GM10847 (cell line): Measurements from ENCODE around the gene PIPOX.

Experiments
- POLR2A ChIP-seq: IDR thresholded peaks from 2 replicates; pipeline ENCODE4 v1.6.1; 2011; ENCODE audit not compliant: insufficient read length; ENCODE audit errors: extremely low read depth

PIPOX gene

GRCh38 chr17:29093090-29093871, 50.3 kb downstream of the PIPOX start:
- TF ChIP-seq POLR2A, result no peak

- TF ChIP-seq POLR2A, result no peak
Observed at GRCh38 chr17:29094101-29094708, 51.3 kb downstream of the PIPOX start.

DNA sequence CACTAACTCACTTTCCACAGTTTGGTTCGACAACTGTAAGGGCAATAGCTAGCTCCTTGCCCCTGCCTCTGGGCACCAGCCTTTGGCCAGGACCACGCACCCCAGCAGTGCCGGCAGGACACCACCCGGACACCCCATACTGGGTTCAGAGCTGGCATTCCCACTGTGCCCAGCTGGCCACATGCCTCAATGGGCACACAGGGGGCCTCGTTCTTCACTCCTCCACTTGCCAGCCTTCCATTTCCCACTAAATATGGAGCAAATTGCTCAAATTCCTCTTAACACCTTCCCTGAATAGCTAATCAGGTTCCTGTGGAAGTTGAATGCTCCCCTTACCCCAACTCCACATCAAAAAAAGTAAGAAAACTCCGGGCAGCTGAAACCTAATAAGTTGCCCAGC, 52.5 kb downstream of the PIPOX start:
- no peak for TF ChIP-seq POLR2A

- TF ChIP-seq POLR2A, result no peak
Observed at GRCh38 chr17:29096094-29096493, 53.2 kb downstream of the PIPOX start.

DNA sequence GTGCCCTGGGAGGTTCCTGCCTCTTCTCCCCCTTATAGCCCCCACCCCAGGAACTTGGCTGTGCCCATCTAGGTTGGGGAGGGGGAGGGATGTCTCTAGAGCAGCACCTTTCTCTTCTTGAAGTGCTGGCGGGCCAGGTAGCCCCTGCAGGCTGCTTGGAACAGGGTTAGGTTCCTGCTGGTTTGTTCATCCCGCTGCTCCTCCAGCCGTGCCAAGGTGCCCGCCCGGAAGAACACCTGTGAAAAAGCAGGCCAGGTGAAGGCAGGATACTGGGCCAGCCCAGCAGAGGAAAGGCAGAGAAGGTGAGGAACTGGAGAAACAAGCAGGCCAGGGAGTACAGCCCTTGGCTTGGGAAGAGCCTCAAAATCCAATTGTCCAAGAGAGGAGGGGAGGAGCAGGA, 56.6 kb downstream of the PIPOX start:
- no peak for TF ChIP-seq POLR2A

DNA sequence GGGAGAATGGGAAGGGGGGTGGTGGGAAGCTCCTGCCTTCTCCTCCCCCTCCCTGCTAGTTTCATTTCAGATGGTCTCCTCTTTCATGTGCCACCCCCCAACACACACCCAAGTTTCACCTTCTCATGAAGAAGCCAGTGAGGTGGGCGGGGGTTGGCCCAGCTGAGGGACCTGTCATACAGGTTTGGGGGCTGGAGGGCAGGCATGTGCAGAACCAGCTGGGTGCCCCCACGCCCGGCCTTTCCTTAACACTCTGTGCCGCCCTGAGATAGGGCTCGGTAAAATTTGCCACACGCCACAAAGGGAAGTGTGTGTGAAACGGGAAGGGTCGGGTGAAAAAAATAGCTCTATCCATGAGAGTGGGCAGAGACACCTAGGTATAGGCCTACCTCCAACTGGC, 57.4 kb downstream of the PIPOX start:
- no peak for TF ChIP-seq POLR2A

GRCh38 chr17:29102046-29102445, 59.1 kb downstream of the PIPOX start:
- TF ChIP-seq POLR2A, result no peak

DNA sequence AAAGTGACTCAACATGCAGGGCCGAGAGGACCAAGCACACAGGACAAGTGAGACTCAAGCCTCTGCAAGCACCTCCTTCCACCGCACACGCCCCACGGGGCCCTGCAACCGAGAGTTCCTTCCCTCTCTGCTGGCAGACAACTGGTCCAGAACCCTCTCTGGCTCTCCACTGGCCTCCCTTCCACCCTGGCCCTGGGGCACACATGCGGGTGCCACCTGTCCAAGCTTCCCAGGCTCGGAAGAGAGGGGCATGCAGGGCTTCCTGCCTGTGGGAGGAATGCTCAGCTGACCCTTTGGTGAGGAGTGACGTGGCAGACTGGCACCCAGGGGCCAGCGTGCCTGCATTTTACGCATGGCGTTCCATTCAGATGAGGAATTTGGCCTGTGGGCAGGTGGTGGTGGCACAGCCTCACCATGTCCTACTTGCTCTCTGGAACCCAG, 59.8 kb downstream of the PIPOX start:
- no peak for TF ChIP-seq POLR2A

DNA sequence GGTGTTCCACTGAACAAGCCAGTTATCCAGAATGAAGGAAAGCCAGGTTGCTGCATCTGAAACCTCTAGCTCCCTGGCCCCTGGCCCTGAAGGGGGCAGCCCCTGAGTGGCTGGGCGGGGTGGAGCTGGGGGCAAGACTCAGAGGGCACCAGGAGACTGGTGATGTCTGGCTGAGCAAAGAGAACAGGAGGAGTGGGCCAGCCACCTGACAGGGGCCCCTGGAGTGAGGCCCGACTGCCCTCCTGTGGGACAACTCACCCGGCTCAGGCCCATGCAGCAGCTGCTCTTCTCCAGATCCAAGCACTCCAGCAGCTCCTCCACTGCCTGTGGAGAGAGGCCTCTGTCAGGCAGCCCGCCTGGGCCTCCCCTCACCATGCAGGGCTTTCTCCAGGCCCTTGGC, 60.4 kb downstream of the PIPOX start:
- no peak for TF ChIP-seq POLR2A
